Hematopoietic multipotent progenitor cell treated with erythropoietin and hydrocortisone succinate and interleukin-3 and kit ligand, for 6 days (in vitro differentiated cells): ENCODE results near the gene PDGFB.

Source experiments
- DNase-seq: peaks from one replicate; pipeline ENCODE4 v3.0.0-alpha.2; 2015

Gene PDGFB

DNA sequence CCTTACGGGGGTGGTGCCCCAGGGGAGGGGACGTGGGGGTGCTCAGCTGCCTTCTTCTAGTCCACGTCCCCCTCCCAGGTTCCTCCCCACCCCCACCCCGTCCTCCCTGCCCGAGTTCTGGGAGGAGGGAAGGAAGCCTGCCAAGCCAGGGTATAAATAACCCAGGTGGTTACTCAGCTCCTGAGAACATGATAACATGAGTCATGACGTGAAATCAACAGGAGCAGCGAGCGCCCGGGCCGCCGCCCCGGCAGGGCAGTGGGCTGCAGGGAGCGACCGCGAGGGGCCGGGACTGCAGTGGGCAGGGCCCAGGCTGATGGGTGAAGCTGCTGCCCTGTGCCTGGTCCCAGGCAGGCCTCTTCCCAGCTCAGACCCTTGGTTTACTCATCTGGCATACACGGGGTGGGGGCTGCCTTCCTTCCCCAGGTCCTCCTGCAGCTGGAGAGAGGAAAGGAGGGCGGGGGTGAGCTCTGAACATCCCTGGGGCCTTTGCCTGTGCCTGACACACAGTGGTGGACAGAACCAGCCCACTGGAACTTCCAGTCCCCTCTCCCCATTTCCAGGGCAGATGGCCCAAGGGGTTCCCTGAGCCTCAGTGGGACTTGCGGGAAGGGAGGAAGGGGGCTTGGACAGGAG, 8.8 kb upstream of the PDGFB start:
- no peak for DNase-seq

DNA sequence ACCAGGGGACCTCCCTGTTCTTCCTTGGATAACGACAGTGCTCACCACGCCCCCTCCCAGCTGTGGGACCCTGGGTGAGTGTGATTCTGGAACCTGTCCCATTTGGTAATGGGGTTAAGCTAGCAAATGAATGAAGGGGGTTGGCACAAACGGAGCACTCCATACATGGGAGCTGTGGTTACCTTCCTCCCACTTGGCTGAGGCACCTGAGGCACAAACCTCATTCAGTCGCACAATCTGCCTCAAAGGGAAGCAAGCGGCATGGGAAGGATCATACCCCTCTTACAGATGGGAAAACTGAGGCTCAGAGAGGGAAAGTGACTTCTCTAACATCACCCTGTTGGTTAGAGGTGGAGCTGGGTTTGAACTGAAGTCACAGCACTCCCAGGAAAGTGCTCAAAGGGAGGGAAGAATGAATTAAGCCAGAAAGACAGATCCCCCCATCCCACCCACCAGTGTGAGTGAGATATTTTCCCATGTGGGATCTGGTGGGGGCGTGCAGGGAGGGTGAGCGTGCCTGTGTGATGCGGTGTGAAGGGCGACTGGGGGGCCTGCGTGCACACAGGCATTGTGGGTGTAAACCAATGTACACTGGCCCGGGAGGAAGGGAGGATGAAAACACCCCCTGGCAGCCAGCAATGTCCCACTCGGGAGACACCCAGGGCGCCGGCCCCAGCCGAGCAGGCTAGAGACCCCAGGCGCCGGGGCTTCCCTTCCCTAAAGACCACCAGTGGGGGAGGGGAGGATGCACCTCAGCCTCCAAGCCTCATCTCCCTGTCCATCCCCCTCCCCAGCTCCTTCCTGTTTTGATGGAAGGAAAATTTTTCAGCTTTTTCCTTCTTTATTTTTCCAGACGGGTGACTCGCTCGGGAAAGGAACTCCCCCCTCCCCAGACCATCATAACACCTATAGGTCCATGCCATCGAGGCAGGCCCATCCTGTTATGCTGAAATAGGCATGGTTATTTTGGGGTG, 8.0 kb upstream of the PDGFB start:
- DNase-seq: no peak

DNA sequence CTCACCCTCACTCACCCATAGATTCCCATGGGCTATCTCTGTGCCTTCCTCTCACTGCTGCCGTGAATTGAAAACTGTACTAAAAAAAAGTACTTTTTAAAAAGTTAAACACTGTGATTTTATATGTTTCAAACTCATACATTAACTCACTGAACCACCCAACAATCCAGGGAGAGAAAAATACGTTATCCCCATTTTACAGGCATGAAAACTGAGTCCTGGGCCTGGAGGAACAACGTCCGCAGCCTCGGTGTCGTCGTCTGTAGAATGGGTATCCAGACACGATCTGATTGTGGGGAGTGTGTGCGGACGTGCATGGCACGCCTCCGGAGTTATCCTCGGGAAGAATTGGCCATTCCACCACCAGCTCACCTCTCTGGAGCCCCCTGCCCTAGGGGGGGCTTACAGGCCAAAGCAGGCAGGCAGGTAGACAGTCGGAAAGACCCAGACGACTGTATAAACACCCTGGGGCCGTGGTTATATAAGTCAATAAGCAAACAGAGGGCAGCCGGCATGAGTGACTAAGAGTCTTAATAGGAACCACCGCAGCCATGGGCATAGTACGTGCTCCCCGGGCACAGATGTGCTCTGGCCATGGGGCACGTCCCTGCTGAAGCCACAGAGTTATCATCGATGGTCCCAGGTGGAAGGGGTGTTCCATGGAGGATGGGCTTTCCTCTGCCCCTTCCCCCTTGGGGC, 7.1 kb upstream of the PDGFB start:
- DNase-seq: no peak

DNA sequence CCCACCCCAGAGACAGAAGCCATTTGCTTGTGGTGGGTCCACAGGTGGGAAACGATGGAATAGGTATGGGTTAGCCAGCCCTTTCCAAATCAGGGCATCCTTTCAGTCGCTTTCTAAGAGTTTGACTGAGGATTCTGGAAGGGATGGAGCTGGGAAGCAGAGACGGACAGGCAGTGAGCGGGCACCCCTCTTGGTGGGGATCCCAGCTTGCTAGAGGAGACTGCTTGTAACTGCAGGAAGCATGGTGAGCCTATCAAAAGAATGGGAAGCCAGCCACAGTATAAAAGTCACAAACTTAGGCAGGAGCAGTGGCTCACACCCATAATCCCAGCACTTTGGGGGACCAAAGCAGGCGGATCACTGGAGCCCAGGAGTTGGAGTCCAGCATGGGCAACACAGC, 6.1 kb upstream of the PDGFB start:
- DNase-seq: no peak

DNA sequence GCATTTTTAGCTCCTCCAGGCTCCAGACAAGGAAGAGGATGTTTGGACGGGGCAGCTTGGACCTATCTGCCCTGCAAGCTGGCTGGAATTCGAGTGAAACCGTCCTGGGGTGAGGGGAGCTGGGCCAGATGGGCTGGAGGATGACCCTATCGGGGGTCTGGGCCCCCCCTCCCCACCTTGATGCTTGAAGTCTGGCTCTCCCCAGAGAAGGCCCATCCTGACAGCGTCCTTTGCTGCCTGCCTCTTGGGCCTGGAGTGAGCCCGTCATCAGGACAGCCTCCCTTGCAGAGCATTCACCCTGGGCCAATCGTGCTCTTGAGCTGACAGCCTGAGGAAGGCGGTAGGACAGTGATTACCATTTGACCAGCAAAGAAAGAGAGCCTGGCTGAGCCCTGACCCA, 5.3 kb upstream of the PDGFB start:
- DNase-seq: no peak

DNA sequence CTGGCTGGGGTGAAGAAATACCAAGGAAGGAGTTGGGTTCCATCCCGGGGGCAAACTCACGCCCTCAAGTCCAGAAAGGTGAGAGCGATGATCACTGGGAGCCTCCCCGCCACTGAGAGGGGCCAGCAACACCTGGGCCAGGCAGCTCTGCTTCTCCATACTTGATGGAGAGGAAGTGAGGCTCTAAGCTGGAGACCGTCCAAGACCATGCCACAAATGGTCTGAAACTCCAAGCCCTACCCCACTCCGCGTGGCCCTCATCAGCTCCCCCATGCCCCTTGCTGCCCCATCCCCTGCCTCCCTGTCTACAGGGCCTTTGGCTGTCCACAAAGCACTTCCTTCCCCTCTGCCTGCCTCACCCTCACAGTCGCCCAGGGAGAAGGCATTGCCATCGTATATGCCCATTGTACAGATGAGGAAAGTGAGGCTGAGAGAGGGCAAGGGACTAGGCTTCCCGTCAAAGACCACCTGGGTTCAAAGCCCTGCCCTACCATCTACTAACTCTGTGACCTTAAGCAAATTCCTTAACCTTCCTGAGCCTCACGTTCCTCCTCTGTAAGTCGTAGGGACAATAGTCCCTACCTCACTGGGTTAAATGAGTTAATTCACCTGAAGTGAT, 4.4 kb upstream of the PDGFB start:
- no peak for DNase-seq

DNA sequence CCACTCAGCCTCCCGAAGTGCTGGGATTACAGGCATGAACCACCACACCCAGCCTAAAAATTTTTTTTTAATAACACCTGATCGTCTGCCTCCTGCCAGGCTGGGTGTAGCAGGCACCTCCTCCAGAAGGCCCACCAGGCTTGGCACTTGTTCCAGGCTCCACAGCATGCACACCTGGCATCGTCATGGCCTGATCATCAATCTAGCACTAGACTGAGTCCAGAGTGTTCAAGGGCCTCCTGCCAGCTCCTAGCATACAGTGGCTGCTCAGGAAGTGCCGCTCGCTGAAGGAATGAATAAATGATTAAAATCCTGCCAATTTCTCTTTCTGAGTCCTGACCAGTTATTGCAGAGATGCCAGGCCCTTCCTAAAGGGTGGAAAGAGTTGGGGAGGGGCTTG, 3.5 kb upstream of the PDGFB start:
- DNase-seq: no peak

DNA sequence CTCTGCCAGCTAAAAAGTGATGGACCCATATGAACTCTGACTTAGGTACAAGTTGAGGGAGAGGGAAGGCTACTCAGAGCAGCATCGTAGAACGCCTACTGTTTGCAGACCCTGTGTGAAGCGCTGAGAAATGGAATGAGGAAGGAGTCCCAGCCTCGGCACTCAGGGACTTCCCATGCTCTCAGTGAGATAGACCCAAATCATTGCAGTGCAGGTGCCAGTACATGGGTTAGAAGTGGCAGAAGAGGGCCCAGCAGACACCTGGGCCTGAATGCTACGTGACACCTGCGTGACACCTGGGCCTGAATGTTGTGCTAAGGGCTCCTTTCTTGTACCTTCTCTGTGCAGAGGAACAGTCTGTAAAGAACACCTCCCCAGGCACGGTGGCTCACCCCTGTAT, 2.6 kb upstream of the PDGFB start:
- DNase-seq: no peak

DNA sequence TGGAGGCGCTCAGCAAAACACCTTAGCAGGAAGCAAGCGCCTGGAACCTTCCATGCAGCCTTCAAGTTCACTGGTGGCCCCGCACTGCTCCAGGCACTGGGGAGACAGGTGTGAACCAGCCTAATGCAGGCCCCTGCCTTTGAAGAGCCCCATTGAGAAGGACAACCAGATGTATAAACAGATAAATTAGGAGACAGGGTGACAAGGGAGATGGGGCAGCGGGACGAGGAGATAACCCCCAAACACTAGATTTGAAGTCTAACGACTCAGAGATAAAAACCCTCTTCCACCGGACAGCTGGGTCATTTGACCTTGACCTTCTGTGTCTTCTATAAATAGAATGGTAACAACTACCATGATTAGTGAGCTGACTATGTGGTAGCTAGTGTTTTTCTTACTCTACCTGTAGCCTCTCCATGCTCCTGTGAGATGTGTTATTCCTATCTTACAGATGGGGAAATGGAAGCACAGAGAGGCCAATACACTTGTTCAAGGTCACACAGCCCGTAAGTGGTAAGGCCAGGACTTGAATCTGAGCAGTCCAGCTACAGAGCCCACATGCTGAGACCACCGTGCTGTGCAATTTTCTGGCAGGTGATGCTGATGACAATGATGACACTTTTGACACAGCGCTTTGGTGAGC, 2.0 kb upstream of the PDGFB start:
- no peak for DNase-seq

DNA sequence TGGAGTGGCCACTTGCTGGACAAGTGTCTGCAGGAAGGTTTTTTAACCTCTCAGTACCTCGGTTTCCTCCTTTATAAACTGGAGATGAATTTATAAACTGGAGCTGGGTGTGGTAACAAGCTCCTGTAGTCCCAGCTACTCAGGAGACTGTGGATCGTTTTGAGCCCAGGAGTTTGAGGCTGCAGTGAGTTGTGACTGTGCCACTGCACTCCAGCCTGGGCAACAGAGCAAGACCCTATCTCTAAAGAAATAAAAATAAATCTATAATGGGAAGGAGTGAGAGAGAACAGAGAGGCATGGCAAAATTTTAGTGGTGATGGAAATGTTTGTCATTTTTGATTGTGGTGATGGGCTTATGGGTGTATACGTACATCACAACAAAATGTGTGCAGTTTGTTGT, 1.4 kb upstream of the PDGFB start:
- DNase-seq: no peak

DNA sequence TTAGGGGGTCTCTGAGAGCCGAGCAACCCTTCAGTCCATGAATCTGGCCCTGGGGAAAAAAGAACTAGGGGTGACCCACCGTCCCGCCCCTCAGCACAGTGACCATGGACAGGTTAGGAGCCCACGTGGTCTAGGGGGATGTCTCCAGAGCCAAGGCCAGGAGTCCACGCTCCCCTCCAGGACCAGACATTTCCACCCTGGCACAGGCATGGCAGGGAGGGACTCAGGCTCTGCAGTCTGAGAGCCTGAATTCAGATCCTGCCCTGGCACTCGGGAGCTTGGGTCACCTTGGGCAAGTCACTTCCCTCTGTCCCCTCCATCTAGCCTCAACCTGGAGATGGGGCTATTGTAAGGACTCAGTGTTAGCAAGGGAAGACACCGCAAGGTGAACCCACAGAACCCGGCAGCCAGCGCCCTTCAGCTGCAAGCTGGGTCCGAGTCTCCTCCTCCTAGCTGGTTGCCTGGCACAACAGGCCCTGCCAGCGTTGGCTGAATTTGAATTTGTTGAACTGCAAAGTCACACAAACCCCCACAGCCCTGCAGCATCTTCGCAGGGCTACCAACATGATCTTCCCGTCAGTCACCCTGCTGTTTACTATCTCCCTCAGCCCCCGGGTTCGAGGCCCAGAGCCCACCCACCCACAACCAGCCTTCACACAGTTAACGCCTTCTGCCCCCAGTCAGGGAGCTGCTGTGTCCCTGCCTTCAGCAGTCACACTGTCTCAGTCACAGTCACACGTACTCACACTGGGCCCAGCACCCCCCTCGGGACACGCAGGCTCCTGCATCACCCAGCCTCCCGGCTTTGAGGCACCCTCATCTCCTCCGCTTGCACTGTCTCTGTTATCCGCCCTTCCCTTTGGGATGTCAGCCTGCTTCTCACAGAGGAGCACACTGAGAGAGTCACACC, 603 bp upstream of the PDGFB start:
- no peak for DNase-seq

DNA sequence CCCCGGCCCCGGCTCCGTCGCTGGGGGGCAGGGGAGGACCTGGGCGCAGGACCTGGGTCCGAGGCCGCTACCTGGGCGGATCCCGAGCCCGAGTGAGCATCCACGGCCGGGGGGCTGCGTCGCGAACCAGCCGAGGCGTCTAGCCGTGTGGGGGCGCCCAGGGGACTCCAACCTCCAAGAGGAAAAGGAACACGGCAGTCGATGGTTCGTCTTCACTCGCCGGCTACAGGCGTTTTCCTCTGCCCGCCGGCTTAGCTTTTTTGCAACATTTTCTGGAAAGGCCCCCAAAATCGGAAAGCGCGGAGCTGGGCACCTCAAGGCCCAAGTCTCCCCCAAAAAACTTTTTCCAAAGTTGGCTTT, 666 bp downstream of the PDGFB start:
- DNase-seq: no peak

DNA sequence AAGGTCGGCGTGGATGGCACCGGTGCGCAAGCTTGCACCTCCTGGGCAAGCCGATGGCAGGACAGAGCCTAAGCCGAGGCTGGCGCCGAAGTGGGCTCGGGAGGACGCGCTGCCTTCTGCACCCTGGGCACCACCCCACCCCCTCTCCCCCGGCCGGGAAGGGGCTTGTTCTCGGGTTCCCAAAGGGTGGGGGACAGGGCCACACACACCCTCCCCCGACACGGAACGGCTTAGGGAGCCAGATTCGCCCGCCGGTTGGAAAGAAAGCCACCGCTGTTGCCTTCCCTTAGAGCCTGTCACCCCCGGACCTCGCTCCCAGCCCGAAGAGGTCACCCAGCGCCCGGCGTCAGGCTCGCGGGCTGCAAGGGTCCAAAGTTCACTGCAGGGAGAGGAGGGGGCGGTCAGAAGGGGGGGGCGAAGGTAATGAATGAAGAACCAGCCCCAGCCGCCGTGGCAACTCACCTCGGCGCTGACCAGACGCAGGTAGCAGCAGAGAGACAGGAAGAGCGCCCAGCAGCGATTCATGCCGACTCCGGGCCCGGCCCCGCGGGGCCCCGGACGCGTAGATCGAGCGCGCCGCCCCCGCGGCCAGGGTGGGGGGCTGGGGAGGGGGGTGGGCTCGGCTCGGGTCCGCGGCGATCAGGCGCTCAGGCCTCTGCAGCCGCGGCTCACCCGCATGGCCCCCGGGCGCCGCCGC, 1.2 kb downstream of the PDGFB start:
- no peak for DNase-seq

DNA sequence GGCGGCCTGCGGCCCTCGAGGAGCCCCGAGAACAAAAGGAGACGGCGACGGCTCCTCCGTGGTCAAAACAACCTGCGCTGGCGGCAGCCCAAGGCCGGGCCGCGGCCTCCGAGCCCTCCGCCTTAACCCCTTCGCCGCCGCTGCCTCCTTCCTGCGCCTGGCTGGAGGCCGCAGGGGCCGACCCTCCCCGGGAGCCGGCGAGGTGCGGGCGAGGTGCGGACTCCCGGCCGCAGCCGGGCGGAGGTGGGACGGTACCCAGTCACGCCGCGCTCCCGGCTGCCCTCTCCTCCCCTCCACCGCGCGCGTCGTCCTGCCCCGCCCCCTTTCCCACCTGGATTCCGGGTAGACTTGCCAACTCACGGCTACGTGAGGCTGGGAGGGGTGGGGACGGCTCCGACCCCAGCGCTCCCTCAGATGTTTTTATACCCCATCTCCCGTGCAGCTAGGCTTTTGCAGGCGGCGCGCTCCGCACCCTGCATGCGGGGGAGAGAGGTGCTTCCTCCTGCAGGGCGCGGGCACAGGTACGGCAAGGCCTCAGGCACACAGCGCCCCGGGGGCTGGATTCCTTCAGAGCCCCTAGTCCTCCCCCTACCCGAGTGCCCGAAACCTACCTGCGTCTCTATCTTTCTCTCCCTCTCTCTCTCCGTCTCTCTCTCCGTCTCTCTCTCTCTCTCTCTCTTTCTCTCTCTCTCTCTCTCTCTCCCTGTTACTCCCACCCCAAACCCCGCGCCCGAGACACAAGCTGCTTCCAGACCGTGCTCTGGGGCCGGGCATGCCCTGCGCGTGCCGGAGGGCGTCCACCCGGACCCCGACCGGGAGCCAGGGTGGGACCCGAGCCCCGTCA, 2.0 kb downstream of the PDGFB start:
- DNase-seq: no peak

DNA sequence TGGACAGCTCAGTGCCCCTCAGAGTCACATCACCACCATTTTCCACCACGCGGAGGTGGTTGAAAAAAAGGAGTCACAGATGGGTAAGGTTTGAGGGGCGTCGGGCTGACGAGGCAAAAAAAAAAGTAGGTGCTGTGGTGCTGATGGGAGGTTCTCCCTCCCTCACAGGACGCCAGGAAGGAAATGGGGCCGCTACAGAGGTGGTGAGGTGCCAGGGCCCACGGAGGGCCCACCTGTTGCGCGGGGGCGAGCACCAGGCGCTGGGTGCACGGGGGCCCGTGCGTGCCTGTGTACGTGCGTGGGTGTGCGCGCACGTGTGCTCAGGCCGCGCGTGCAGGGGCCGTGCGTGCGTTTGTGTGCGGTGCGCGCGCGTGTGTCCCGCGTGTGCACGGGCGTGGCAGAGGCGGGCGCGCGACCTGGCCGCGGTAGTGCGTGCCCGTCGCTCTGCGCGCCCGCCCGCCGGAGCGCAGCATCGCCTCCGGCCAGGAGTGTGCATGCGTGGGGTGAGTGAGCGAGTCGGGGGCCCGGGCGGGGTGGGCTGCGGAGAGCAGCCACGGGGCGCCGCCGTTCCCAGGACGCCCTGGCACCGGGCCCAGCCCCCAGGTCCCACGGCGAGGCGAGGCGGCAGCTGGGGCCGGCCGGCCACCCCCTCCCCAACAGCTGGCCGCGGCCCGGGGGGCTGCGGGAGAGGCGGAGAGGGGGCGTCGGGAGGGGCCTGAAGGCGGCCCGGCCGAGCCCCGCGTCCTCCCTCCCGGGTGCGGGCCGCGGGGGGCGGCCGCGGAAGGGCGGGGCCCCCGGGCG, 2.8 kb downstream of the PDGFB start:
- no peak for DNase-seq

DNA sequence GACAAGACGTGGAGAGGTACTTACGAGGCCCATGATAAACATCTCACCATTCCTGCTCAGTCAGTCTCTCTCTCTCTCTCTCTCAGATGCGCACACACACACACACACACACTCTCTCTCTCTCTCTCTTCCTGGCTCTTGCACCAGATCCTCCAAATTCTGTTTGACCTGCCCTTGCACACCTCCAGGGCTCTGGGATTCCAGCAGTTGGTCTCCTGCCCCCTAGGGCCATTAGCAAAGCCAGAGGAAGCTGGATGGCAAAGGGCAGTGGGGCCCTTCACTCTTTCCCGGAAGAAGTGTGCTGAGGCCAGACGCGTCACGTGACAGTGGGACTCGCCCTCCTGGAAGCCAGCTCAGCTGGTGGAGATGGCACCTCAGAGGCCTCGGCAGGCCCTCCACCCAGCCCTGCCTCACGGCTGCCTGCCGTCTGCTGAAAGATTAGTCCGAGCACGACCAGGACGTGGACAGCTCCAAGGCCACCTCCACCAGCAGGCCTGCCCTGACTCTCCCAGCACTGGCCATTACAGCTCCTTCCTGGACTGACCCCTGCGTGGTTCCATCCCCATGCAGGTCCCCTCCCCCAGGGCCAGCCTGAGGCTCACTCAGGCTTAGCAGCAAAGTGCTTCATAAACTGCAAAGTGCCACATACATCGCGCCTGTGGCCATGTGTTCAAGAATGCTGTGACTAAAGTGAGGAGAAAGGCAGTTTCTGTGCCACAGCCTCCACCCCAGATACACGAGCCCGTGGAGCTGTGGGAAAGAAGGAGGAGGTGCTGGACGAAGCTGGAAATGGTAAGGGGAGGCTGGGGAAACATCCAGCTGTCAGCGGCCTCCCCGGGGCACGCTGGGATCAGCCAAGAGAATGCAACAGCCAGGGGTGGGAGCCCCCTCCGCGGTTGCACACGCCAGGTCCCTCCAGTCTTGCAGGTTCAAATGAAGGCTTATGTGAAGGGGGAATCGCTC, 3.7 kb downstream of the PDGFB start:
- peak; percentile 54 for DNase-seq

DNA sequence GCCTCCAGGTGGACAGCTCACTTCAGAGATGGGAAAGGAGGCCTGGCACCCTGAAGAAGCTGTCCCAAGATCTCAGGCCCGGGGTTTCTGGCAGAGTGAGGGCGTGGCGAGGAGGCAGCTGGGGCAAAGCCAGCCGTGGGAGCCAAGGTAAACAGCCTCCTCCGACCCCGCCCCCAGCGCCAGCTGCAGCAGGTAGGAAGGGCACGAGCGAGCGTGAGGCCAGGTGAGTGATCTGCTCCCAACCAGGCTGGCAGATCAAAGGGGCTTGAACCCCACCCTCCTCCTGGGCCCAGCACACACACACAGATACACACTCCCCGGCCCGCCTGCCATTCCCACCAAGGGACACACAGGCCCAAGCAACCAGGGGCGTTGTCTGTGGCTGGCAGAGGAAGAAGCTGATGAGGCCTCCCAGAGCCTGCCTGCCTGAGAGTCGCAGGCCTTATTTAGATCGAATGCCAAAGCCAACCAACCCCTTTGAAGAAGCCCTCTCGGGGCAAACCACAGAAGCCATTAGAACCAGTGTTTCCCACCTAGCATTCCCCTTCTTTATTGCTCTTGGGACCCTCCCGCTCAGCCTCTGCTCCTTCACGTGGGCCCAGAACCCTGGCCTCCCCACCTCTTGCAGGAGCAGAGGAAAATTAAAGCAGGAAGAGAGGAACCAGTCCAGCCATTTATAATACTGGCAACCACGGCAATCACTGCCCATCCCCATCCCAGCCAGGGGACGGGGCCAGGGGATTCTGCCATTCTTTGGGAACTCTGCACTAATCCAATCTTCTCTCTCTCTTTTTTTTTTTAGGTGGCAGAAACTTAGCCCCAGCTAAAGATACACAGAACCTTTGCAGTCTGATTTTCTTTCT, 5.0 kb downstream of the PDGFB start:
- no peak for DNase-seq
